GM18517 (cell line): ENCODE measurements around the gene UNKL.

Experiments used
- ATAC-seq: cut with Tn5 transposase; IDR thresholded peaks from one replicate; pipeline ENCODE4 v1.9.1; 2021; ENCODE audit warnings: mild to moderate bottlenecking, moderate library complexity; ENCODE audit not compliant: unreplicated experiment

The UNKL gene

DNA sequence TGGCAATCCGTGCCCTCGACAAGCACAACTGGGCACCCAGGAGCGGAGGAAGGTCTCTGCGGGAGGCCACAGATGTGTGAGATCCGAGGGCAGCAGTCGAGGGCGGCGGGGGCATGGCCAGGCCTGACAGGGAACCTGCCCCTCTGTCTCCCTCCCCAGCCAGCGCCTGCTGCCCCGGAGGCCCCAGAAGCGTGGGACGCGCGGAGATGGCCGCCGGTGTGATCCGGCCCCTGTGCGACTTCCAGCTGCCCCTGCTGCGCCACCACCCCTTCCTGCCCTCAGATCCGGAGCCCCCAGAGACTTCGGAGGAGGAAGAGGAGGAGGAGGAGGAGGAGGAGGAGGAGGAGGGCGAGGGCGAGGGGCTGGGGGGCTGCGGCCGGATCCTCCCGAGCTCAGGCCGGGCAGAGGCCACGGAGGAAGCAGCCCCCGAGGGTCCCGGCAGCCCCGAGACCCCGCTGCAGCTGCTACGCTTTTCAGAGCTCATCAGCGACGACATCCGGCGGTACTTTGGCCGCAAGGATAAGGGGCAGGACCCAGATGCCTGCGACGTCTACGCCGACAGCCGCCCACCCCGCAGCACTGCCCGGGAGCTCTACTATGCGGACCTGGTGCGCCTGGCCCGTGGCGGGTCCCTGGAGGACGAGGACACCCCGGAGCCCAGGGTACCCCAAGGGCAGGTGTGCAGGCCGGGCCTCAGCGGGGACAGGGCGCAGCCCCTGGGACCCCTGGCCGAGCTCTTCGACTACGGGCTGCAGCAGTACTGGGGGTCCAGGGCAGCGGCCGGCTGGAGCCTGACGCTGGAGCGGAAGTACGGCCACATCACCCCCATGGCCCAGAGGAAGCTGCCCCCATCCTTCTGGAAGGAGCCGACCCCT lies 18.1 kb upstream of the UNKL start:
- ATAC-seq: no peak

DNA sequence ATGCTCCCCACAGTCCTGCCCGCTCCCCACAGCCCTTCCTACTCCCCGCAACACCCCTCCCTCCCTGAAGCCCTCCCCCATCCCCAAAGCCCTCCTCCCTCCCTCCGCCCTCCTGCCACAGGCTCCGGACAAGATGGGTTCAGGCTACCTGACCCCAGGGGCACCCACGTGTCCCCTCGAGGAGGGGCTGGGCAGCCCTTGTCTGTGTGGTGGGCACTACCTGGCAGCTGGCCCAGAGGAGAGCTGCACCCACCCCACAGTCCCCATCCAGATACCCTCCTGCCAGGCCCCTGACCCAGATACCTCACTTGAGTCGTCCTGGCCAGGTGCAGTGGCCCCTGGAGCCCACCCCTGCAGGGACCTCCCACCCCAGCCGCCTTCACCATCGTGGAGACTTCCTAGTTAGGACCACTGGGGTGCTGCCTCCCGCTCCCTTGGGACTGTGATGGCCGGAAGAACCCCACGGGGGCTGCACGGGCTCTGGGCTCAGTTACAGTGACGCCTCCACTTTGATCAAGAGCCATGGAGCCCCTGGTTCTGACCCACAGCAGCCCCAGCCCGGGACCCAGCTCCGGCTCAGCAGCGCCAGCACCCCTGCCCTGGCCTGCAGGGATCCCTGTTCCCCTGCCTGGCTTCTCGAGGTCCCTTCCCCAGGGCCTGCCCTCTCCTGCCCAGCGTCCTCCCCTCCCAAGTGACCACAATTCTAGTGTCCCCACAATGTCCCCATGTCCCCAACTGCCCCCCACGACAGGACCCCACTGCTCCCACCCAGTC lies 17.2 kb upstream of the UNKL start:
- ATAC-seq: no peak

DNA sequence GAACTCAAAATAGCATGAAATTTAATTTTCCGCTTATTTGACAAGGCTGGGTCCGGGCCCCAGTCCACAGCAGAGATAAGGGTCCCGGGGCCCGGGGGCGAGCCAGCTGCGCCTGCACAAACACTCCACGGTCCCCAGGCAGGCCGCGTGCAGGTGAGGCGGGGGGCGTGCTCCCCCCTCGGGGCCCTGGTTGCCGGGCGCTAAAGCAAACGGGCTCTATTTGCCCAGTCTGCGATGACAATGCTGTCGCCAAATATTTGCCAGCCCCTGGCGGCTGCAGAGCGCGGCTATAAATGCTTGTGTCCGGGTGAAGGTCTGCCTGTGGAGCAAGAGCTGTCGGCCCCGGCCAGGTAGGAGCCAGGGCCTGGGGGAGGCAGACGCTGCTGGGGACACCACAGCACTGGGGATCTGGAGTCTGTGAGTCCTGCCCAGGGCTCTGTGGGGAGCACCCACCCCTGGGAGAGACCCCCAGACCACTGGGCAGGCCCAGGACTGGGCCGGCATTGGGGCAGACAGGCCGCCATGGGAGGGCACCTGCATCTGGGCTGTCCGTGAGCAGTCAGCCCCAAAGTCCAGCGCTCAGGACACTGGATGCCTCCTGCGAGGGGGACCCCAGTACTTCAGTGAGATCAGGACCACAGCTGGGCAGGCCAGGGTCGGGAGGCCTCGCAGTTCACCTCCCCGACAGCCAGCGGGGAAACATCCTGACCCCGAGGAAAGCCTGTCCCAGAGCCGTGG lies 16.4 kb upstream of the UNKL start, which contains the start of gene PERCC1:
Gene PERCC1 (plus strand): TSS at position 320 of the 738 bp plus-strand sequence. CDS start 1,516 bp downstream, outside the sequence.
- ATAC-seq: no peak

DNA sequence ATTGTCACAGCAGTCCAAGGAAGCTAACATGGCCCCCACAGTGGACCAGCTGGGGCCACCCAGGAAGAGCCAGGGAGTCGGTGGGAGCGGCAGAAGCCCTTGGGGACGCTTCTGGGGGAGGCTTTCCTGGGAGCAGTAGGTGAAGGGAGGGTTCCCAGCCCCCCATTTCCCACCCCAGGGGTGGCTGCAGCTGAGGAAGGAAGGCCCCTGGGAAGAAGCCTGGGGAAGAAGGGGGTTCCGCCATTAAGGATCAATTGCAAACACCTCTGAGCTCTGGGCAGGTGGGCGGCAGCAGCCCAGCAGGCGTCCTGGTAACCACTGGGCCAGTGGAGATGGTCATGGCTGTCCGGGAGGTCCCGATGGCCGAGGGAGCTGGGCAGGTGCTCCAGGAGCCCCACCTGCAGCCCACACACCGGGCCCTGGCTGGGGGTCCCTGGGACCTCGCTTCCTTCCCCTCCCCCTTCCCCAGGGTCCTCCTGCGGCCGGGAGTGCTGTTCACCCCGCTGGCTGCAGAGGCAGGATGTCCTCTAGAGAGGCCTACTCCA lies 15.8 kb upstream of the UNKL start:
- no peak for ATAC-seq

DNA sequence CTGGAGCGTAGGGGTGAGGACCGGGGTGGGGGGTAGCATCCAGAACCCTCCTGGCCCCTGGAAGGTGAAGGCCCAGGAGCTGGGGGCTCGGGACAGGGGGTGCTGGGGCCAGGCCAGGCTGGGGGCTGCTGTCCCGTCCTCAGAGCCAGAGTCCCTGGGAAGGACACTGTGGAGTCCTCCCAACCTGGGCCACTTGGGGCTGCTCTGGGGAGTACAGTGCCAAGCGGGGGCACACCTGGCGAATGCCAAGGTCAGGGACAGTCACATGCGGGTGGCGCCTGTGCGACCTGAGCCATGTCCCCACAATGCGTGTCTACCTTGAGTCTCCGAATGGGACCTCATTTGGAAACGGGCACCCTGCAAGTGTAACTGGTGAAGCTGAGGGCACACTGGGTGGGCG lies 15.1 kb upstream of the UNKL start:
- ATAC-seq: no peak

DNA sequence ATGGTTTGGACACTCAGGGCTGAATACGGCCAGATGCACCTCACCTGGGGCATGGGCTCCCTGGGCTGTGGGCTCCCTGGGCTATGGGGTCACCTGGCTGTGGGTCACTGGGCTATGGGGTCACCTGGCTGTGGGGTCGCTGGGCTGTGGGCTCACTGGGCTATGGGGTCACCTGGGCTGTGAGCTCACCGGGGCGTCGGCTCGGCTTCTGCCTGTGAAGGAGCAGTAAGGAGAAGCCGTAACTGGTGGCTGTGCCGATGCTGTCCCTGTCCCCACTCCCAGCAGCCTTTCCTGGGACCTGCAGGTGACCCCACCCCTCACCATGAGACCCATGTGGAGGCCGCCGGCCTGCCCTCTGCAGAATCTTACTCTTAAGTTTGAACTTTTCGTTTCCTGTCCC lies 14.5 kb upstream of the UNKL start:
- ATAC-seq: no peak

DNA sequence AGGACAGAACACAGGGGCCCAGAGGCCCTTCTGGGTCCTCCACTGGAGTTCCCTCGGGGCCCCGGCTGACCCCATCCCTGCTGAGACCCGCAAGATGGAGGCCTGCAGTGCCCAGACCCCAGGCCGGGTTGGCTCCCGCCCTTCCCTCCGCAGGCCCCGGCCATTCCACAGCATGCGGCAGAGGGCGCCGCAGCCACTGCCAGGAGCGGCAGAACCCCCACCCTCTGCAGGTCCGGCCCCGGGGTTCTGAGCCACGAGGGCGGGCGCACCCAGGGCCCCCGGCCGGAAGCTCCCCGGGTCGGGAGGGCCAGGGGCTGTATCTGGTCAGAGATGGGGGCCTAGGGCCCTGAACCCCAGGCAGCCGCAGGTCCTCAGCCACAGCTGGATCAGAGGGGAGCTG lies 14.0 kb upstream of the UNKL start:
- ATAC-seq: no peak

DNA sequence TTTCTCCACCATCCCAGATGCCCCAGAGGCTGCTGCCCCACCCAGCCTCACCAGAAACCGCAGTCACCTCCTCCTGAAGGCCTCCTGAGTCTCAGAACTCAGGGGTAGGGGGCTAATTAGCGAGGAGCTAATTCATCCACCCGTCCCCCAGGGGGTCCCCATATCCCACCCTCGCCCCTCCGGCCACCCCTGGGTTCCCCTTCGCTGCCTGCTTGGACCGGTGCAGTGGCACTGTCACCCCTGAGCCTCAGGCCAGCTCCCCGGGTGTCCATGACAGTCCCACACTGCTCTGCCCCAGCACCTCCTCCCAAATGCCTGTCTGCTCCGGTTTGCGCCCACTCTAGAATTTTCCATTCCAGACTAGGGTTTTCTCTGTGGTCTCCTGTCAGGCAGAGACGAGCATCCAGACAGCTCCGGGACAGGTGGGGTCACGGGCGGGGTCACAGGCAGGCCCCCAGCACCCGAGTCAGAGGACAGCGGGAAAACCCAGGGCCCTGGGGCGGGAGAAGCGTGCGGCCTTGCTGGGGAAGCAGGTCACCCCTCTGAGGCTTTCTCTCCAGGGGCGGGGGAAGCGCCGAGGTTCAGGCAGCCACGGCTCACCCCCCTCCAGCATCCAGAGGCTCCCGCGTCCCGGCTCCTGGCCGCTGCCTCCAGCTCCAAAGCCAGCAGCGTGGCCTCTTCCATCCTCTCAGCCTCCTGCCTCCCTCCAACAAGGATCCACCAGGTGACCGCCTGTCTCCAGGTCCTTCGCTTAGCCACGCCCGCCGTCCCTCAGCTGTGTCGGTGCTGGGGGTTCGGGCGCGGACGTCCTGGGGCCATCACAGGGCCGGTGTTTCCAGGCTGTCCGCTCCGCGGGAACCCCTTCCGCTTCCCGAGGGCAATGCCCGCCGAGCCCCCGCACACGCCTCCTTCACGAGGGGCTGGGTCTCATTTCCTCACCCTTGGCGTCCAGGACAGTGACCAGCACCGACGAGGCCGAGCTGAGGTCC lies 13.3 kb upstream of the UNKL start:
- no peak for ATAC-seq

DNA sequence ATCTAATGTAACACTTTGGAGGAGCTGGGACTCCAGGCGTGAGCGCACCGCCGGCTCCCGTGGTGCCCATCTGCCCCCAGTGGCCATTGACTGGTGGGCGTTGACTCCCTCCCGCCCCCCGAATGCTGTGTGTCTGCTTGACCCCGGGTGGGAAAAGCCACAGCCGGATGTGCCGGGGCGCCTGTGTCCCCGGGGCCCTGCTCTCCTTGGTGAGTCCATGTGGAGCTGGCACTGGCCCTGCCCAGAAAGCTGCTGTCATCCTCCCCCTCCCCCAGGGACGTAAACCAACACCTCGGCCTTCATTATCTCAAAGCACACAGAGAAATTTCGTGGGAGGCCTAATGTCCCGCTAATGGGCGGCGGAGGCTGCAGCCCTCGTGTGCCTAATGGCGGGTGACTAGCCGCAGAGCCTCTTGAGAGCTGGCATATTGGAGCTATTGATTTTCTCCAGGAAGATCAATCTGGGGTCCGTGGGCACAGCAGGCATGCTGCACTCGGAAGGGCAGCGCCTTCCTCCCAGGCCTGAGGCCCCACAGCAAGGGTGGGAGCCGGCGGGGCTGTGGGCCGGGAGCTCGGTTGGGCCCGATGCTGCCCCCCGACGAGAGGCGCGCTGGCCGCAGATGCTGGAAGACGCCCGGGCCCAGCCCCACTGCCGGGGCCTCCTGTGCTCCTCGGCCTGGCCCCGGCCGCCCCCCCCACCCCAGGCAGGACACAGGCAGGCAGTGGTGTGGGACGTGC lies 12.4 kb upstream of the UNKL start:
- ATAC-seq: no peak

DNA sequence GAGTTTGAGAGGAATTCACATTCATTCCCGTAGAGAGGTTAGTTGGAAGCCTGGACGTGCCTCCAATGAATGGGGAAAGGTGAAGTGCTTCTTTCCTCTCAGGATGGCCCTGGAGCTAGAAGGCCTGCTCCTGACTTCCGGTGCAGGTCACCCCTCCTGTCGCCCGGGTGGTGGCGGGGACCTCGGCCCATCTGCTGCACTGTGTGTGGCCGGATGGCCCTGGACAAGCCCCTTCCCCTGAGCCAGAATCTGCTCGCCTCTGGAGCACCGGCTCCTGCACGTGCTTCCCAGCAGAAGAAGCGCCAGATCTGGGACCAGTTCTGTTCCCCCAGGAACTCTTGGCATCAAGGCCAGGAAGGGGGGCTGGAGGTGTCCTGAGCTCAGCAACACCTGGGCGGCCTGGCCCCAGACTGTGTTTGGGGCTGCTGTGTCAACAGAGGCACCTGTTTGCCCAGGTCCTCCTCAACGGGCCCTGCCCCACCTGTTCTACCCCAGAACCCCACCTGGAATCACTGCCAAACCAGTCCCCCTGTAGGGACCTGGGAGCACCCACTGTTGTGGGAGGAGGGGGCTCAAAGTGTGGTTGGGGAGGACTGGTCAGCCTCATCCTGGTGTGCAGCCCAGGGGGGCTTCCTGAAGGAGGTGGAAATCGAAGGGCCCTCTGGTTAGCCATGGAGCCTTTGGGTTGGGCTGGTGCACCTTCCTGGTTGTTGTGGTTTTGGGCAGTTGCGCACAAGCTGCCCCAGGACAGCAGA lies 11.3 kb upstream of the UNKL start:
- ATAC-seq: no peak

DNA sequence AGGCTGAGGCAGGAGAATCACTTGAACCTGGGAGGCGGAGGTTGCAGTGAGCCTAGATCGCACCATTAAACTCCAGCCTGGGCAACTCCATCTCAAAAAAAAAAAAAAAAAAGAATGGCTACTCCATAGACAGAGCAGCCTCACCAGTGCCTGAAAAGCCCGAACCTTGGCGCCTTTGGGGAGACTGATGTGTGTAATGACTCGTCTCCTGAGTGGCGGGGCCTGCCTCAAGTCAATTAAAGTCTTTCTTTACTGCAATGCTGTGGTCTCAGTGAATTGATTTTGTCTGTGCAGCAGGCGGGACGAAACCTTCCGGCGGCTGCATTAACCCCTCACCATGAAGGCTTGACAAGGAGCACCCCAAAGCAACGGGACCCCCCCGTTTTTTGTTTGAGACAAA lies 9.5 kb upstream of the UNKL start:
- no peak for ATAC-seq

DNA sequence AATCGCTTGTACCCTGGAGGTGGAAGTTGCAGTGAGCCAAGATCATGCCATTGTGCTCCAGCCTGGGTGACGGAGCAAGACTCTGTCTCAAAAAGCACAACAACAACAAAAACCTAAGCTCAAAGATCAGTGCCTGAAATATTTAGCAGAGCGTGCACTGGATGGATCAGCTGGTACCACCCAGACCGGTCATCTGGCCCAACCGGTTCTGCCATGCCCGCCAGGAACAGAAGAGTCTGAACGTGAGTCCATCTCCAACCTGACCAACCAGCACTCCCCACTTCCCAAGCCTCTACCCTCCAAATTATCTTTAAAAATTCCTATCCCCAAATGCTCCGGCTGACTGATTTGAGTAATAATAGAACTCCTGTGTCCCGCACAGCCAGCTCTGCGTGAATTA lies 7.6 kb upstream of the UNKL start:
- no peak for ATAC-seq

DNA sequence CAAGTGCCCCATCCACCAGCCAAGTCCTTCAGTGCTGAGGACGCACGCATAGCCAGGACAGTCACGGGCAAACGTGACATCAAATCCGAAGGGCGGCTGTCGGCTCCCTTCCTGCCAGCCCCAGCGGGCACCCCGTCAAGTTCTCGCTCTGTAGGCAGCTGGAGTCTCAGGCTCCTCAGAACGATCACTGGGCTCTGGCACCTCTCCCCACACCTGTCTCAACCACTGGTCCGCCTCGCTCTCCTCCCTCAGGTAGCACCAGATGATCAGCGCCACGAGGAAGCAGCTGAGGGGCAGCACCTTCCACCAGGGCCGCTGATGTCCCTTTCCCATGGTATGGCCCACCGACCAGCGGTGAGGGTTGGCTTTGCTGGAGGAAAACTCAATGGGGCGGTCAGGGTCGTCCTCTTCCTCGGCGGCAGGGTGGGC lies 5.6 kb upstream of the UNKL start:
- no peak for ATAC-seq

DNA sequence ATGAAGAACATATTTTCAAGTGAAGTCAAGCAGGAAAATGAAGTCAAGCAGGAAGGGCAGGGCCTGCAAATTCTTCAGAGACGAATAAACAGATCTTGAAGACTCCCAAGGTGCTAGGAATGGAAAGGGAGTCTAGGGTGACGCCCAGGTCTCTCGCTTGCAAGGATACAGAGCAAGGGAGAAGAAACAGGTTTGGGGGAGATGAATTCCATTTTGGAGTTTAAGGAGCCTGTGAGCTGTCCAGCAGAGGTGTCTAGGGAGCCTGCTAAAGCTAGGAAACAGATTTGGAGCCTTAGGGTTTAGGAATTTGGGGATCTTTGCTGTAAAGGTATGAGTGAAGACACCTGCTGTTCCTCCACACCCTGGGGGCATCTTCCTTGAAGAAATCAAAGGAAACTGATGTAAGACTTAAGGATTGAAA lies 2.0 kb upstream of the UNKL start:
- no peak for ATAC-seq

DNA sequence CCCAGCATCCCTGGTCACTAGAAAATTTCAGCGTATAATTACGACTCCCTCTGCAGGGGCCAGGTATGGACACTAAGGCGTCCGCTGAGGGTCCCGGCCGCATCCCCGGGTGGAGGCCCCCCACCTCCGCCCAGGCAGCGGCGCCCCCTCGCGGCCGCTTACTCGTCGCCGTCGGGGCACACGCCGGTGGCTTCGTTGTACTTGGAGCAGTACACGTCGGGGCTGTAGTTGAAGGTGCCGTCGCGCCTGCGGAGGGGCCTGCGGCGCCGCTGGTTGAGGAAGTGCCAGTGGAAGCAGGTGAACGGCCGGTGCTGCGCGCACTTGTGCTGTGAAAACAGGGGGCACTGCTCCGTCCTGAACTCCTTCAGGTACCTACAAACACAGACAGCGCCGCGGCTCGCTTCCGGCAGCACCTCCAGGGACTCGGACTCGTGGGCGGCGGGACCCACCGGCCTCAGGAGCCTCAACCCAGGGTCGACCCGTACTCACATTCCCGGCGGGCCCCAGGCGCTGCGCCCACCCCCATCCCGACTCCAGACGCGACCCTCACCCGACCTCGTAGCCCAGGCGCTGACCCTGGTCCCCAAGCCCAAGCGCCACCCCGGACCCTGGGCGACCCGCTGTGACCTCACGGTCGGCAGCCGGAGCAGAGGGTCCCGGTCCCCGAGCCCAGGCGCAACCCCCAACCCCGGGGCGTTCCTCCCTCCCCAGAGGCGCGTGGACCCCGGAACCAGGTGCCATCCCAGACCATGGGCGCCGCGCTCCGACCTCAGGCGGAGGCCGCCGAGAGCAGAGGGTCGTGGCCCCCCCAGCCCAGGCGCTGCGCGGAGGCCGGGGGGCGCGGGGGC lies 596 bp downstream of the UNKL start:
- no peak for ATAC-seq

DNA sequence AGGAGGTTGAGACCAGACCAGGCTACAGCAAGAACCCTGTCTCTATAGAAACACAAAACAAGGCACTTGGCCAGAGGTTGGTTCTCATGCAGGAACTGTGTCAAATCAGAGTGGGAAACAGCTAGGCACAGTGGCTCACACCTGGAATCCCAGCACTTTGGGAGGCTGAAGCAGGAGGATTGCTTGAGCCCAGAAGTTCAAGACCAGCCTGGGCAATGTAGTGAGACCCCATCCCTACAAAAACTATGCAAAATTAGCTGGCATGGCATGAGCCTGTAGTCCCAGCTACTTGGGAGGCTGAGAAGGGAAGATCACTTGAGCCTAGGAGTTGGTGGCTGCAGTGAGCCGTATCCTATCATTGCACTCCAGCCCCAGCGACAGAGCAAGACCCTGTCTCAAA lies 1.7 kb downstream of the UNKL start:
- ATAC-seq: no peak

DNA sequence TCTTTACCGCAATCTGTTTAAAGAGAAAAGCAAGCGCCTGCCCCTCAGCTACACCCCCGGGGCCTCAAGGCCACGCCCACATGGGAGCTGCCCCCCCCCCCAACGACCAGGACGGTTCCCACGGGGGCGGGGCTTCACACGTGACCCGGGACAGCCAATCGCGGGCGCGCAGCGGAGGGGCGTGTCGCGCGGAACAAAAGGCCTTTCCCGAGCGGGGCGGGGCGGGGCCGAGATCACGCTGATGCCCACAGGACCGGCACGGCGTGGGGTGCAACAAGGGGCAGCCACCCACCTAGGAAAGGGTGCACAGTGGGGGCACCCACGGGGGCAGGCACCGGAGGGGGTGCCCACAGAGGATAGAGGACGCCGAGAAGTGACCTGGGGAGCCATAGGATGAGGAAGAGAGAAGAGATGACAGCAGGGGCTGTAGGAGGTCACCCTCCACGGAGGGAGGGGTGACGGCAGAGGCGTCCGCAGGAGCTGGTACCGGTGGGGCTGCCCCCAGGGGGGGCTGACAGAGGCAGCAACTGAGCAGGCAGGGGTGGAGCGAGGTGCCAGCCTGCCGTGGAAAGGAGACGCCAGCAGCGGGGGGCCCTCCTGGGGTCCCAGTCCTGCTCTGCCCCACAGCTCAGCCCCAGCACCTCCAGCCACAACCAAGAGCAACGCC lies 6.2 kb downstream of the UNKL start:
- ATAC-seq: peak; percentile 49
